GM10266 (cell line): ENCODE results near the gene OR14A16.

Experiments
- DNase-seq: peaks from one replicate; pipeline ENCODE4 v3.0.0; 2012; ENCODE audit errors: extremely low spot score
- TF ChIP-seq, protein P1 (sequence below): IDR thresholded peaks from 2 replicates; pipeline ENCODE4 v1.5.1; 2012; ENCODE audit warnings: mild to moderate bottlenecking, low read depth; ENCODE audit not compliant: control insufficient read depth, insufficient read depth; ENCODE audit errors: missing control alignments

The OR14A16 gene

DNA sequence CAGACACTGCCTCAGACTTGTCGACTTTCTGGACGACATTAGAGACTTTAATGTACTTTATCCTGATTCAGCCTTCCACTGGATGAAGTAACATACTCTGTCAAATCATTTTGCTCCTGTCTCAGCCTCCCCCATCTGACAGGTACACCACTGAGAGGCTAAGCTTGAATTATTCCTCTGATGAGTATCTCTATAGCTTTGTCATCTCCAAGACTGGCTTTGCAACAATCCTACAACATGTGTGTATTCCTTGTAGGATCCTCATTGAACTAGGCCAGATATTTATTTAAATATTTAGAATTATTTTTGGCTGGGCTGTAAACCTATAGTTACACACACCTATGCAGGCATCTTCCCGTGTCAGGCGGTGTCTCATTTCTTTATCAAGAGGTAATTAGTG lies 32.0 kb upstream of the OR14A16 start:
- TF ChIP-seq, protein P1, sequence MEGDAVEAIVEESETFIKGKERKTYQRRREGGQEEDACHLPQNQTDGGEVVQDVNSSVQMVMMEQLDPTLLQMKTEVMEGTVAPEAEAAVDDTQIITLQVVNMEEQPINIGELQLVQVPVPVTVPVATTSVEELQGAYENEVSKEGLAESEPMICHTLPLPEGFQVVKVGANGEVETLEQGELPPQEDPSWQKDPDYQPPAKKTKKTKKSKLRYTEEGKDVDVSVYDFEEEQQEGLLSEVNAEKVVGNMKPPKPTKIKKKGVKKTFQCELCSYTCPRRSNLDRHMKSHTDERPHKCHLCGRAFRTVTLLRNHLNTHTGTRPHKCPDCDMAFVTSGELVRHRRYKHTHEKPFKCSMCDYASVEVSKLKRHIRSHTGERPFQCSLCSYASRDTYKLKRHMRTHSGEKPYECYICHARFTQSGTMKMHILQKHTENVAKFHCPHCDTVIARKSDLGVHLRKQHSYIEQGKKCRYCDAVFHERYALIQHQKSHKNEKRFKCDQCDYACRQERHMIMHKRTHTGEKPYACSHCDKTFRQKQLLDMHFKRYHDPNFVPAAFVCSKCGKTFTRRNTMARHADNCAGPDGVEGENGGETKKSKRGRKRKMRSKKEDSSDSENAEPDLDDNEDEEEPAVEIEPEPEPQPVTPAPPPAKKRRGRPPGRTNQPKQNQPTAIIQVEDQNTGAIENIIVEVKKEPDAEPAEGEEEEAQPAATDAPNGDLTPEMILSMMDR, result no peak
- no peak for DNase-seq

DNA sequence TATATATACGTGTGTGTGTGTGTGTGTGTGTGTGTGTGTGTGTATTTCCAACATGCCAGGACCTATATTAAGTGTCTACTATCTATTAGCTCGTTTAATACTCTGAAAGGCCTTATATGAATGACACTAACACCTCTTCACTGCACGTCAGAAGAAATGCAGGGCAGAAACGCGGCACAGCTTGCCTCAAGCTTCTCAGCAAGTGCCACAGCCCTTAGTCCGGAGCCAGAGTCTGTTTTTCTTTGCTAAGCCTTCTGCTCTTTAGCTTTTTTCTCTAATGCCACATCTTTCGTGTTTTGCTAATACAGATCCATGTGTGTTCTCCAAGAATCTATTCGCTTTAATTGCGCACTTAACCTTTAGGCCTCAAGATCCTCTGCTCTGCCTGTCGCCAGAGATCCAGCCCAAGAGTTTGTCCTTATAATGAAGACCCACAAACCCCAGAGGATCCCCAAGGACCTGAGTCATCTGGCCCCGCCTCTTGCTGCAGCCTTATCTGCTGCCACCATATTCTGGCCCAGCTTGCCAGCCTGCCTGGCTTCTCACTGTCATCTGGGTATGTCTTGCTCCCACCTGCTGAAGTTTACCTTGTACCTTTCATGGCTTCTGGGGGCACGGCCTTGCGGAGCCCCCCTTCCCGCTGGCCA lies 31.1 kb upstream of the OR14A16 start:
- TF ChIP-seq, protein P1, result no peak

DNA sequence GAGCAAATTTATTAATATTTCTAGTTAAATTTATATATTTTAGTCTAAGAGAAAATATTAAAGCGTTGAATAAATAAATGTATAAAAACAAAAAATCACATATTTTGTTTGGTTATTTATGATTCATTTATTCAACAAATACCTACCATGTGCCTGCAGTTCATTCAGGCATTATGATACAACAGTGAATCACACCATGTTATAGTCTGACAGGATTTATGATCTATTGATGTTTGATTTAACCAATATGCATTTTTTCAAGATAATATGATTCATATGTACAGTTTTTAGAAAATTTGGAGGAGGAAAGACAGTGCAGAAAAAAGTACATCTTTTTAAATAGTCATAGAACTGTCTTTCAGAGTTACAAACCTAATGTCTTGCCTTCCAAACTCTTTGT lies 25.7 kb upstream of the OR14A16 start:
- no peak for DNase-seq
- TF ChIP-seq, protein P1, result no peak

More for the DNA sequence above, 31.1 kb upstream of the OR14A16 start:
- no peak for DNase-seq

DNA sequence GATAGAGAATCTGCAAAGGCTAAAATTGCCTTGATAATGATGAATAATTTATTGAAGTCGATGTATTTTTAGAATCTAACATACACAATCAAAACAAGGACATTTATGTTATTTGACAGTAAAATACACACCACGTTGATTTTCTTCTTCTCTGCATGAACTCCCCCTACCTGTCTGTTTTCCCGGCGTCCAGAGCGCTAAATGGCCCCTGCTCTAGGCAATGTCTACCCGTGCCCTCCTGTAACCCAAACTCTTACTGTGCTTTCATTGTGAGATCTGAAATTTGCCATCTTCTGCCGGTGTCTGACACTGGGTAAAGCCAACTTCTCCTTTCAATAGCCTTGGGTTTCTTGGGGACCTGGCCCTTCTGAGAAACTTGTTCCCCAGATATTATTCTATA lies 24.4 kb upstream of the OR14A16 start:
- DNase-seq, result no peak
- TF ChIP-seq, protein P1, result no peak

DNA sequence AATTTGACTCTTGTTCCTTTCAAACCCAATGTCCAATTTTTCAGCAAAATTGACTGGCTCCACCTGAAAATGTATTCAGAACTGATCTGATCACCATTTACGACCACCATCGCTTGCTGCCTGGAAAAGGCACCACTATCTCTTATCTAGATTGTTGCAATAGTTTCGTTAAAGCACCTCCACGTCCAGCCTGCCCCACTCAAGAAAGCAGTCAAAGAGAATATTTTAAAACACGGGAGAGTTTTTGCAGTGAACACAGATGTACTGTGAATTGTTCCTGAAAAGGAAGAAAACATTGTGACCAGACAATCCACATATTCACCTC lies 21.7 kb upstream of the OR14A16 start:
- no peak for DNase-seq
- TF ChIP-seq, protein P1, result no peak

DNA sequence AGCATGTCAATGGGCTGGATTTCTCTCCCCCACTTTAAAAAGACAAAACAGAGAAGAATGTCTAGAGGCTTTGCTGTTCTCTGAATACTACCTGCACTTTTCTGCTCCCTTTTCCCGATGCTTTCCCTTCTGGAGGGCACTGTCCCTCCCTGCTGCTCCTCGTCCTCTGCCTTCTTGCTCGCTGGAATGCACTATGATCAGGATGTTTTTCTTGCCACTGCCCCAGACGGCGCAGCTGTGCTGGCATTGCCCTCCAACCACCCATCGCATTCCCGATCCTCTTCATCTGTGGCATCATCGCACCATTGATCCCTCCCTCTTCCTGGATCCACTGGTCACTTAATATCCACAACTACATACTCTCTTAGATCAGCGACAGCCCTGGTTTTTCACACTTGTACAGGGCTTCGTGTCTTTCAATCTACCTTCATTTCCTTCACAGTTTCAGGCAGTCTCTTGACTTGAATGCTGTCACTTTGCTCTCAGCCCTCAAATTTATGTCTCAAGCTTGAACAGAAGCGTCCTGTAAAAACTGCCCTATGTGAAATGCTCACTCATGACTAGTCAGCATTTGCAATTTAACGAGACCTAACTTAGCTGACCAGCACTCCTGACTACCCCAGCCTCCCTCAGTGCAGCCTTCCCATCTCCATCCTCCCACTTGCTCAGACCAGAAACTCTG lies 21.2 kb upstream of the OR14A16 start:
- no peak for DNase-seq

DNA sequence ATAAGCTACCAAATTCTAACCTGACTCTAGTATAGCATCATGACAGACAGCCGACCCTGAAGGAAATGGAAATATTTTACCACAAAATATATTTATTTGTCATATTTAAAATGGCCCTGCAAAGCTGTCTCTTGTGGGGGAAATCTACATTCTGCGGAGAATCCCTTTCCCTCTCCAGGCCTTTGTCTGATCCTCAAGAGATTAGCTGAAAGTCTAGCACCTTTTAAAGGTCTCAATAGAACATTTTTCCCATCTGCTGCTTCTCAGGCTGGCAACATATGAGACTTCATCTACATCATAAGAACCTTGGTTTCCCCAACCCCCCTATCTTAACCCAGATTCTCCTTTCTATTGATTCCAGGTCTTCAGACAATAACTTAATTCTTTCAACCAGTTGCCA lies 19.5 kb upstream of the OR14A16 start:
- TF ChIP-seq, protein P1, result no peak
- DNase-seq, result no peak

More for the DNA sequence above, 21.2 kb upstream of the OR14A16 start:
- TF ChIP-seq, protein P1, result no peak
